ENCODE measurements around the gene PLXNA3.

- TF ChIP-seq POLR2A (IDR thresholded peaks at IDR 0.05) (no peak), CTCF (IDR thresholded peaks at IDR 0.05) (no peak), POLR2AphosphoS5 (IDR thresholded peaks at IDR 0.05) (no peak)
Measured at GRCh38 chrX:154445776-154446175, 12.3 kb upstream of the PLXNA3 start.
